Embryonic facial prominence (tissue), 1 donor: ENCODE measurements around the gene SULT4A1.

Experiments used
- DNase-seq: peaks from one replicate; pipeline ENCODE4 v3.0.0-alpha.2; 2016; ENCODE audit errors: extremely low spot score

SULT4A1 gene

GRCh38 chr22:43828725-43828997 lies 33.7 kb downstream of the SULT4A1 start:
- DNase-seq: no peak

- no peak for DNase-seq
These were observed 34.2 kb downstream of the SULT4A1 start for GRCh38 chr22:43827926-43828724.

- no peak for DNase-seq
These were observed 35.1 kb downstream of the SULT4A1 start for GRCh38 chr22:43827003-43827735.

GRCh38 chr22:43826142-43827002 lies 35.9 kb downstream of the SULT4A1 start:
- DNase-seq: peak; percentile 27

GRCh38 chr22:43825651-43826050 lies 36.7 kb downstream of the SULT4A1 start:
- DNase-seq: no peak

- DNase-seq: no peak
These were observed 37.4 kb downstream of the SULT4A1 start for GRCh38 chr22:43824724-43825420.

- no peak for DNase-seq
These were observed 38.2 kb downstream of the SULT4A1 start for GRCh38 chr22:43823911-43824665.

GRCh38 chr22:43823353-43823908 lies 38.9 kb downstream of the SULT4A1 start:
- DNase-seq: no peak

- no peak for DNase-seq
These were observed 40.5 kb downstream of the SULT4A1 start for GRCh38 chr22:43821606-43822425.

- no peak for DNase-seq
These were observed 41.5 kb downstream of the SULT4A1 start for GRCh38 chr22:43820651-43821305.

- no peak for DNase-seq
These were observed 42.2 kb downstream of the SULT4A1 start for GRCh38 chr22:43819931-43820640.

- no peak for DNase-seq
These were observed 42.8 kb downstream of the SULT4A1 start for GRCh38 chr22:43819421-43819921.

GRCh38 chr22:43818981-43819380 lies 43.3 kb downstream of the SULT4A1 start:
- no peak for DNase-seq

- no peak for DNase-seq
These were observed 44.9 kb downstream of the SULT4A1 start for GRCh38 chr22:43817402-43817801.

GRCh38 chr22:43814264-43814663 lies 48.0 kb downstream of the SULT4A1 start:
- no peak for DNase-seq

GRCh38 chr22:43812890-43813289 lies 49.4 kb downstream of the SULT4A1 start:
- no peak for DNase-seq

- peak; percentile 96 for DNase-seq
These were observed 50.0 kb downstream of the SULT4A1 start, which contains the start of gene EFCAB6 for GRCh38 chr22:43812149-43812842. Gene EFCAB6, minus strand, starts transcription at chr22:43812305. Its CDS starts 29,987 bp downstream, at chr22:43782318.

GRCh38 chr22:43811777-43812148 lies 50.5 kb downstream of the SULT4A1 start:
- no peak for DNase-seq
